Measurements from ENCODE around the gene TLN1. TPM values are rescaled to one million over a fixed set of nuclear protein-coding genes. Genes with fewer than 3 reads are reported as not detected.

TLN1 gene
- total and polyA plus RNA-seq, 8 donors: 64.5 to 141 (median 81.0) TPM

DNA sequence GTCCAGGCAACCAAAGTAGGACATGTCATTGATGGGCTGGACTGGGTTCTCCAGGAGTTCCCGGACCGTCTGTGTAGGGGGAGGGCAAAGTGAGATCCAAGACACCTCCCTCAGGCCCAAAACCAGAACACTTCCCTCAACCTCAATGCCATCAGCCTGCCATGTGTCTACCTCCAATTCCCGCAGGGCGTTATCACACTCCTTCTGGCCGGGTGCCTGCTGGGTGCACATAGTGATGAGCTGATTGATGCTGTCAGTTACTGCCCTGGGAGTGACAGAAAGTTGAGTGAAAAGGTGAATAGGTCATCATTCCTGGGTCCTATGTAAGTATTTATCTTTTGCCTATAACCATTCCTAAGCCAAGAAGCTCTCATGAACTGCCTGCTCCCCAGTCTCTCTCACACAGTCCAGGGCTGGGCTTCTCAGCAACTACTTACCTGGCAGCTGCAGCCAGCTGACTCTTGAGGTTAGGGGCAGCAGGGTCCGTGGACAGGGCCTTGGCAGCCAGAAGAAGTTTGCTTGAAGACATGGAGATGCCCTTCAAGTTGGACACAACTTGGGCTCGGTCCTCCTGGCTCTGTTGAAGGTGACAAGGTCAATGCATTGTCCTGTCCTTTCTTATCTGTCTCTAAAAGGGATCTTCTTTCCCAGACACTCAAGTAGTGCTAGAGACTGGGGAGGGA lies 21.0 kb downstream of the TLN1 start:
- Histone ChIP-seq H3K4me3 (no peak overlapping the region), H3K27ac (no peak overlapping the region), H3K4me1 (no peaks in the 10 kb centered on the region), H3K9me3 (no peaks in the 10 kb centered on the region), H3K27me3 (no peaks in the 10 kb centered on the region), H3K36me3 (peaks cover 11 to 90% (median 62%) of the 10 kb centered on the region in 3 donors)
- TF ChIP-seq, protein P1, sequence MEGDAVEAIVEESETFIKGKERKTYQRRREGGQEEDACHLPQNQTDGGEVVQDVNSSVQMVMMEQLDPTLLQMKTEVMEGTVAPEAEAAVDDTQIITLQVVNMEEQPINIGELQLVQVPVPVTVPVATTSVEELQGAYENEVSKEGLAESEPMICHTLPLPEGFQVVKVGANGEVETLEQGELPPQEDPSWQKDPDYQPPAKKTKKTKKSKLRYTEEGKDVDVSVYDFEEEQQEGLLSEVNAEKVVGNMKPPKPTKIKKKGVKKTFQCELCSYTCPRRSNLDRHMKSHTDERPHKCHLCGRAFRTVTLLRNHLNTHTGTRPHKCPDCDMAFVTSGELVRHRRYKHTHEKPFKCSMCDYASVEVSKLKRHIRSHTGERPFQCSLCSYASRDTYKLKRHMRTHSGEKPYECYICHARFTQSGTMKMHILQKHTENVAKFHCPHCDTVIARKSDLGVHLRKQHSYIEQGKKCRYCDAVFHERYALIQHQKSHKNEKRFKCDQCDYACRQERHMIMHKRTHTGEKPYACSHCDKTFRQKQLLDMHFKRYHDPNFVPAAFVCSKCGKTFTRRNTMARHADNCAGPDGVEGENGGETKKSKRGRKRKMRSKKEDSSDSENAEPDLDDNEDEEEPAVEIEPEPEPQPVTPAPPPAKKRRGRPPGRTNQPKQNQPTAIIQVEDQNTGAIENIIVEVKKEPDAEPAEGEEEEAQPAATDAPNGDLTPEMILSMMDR (IDR thresholded peaks at IDR 0.05): no peak
- WGBS, 2 donors: 74 to 76% methylated on average over 7 of the region's 7 CpGs
- ATAC-seq: no peak
- intact Hi-C loops (cut with DNase I): no loop called here
- no peak for FAIRE-seq
- DNase-seq: no peak

DNA sequence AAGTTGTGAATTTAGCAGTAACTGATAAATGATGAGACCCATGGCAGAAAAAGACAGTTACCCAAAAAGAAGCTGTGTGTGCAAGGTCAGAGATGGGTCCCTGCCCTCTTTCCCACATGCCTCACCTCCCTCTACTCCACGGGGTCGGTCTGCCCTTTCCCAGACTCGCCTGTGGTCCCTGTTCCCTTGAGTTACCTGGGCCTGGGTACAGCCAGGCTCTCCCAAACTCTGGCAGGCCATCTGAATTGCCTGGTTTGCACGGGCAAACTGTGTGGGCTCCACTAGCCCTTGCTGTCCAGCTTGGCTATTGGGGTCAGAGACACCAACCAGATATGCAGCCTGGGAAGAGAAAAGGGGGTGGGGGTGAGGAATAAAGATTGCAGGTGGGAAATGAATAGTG lies 23.8 kb downstream of the TLN1 start:
- ATAC-seq (no peak), FAIRE-seq (no peak), DNase-seq (no peak)
- no peaks in the 10 kb centered on the region for H3K9me3 ChIP-seq
- 95 to 96% methylated on average over 4 of the region's 4 CpGs for WGBS, 2 donors
- no peaks in the 10 kb centered on the region for H3K27me3 ChIP-seq
- H3K27ac ChIP-seq: no peak overlapping the region
- intact Hi-C loops (cut with DNase I): loop anchor here in 1 of 3 donors (10.0 kb wide), 1 partner anchor 63 kb away; no protein-coding TSS in a partner anchor
- no peaks in the 10 kb centered on the region for H3K4me1 ChIP-seq
- no peak overlapping the region for H3K4me3 ChIP-seq
- TF ChIP-seq, protein P1 (IDR thresholded peaks at IDR 0.05): no peak
- peaks cover 16 to 90% (median 62%) of the 10 kb centered on the region in 3 donors for H3K36me3 ChIP-seq

DNA sequence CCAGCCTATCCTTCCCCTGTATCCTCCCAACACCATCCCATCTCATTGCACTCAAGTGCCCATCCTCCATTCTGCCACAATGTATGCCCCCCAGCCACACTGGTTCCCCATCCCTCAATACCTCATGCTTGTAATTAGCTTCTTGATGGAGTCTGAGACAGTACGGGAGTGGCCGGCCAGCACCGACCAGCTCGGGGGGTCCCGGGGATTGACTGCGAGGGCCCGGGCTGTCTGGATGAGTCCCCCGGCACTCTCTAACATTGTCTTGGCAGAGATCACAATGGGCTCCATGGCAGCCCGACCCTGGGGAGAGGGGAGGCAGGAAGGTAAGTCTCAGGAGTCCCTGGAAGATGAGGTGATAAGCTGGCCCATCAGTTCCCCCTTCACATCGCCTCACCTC lies 25.0 kb downstream of the TLN1 start:
- 83 to 84% methylated on average over 10 of the region's 10 CpGs for WGBS, 2 donors
- intact Hi-C loops (cut with DNase I): loop anchor here in 1 of 3 donors (10.0 kb wide), 1 partner anchor 62 kb away; no protein-coding TSS in a partner anchor
- DNase-seq: no peak

DNA sequence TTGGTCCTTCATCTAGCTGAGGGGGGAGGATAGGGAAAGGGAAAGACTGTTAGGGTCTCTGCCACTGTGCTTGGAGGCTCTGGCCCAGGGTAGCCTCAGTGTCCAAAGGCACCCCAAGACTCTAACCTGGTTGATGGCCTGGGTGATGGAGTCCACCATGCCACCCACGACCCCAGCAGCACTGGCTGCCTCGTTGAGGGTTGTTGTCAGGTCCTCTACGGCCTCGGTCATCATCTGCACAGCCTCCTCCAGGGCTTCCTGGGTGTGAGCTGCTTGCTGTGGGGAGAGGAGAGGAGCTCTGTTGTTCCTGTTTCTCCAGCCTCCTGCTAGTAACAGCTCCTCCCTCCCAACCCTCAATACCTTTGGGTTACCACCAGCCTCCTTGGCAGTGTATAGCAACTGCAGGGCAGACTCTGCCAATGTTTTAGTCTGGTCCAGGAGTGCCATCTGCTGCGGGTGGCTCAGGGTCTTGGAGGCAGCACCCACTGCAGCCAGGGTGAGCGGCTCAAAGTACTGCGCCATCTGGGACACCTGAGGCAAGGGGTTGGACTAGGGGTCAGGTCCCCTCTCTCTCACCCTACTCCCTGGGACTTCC lies 26.1 kb downstream of the TLN1 start:
- Histone ChIP-seq H3K4me1 (no peaks in the 10 kb centered on the region), H3K27me3 (no peaks in the 10 kb centered on the region), H3K9me3 (no peaks in the 10 kb centered on the region), H3K36me3 (peaks cover 12 to 91% (median 66%) of the 10 kb centered on the region in 3 donors), H3K4me3 (no peak overlapping the region), H3K27ac (no peak overlapping the region)
- intact Hi-C loops (cut with DNase I): loop anchor here in 1 of 3 donors (10.0 kb wide), 1 partner anchor 61 kb away; no protein-coding TSS in a partner anchor
- no peak for FAIRE-seq
- WGBS, 2 donors: 94 to 96% methylated on average over 7 of the region's 7 CpGs
- no peak for DNase-seq
- TF ChIP-seq, protein P1 (IDR thresholded peaks at IDR 0.05): no peak
- ATAC-seq: peak in 1 of 4 donors; percentile 6

More for the DNA sequence above, 25.0 kb downstream of the TLN1 start:
- no peaks in the 10 kb centered on the region for H3K4me1 ChIP-seq
- TF ChIP-seq, protein P1 (IDR thresholded peaks at IDR 0.05): no peak
- H3K9me3 ChIP-seq: no peaks in the 10 kb centered on the region
- H3K36me3 ChIP-seq: peaks cover 12 to 91% (median 73%) of the 10 kb centered on the region in 3 donors
- H3K4me3 ChIP-seq: no peak overlapping the region
- ATAC-seq: no peak
- no peaks in the 10 kb centered on the region for H3K27me3 ChIP-seq
- no peak for FAIRE-seq
- H3K27ac ChIP-seq: no peak overlapping the region
